HT-29 (cell line): ENCODE results near the gene CDC42EP2. TPM values are rescaled to one million over a fixed set of nuclear protein-coding genes. Genes with fewer than 3 reads are reported as not detected.
"Not testable (repeated sequence)": the region's sequence is repeated elsewhere in the genome, so short reads cannot be mapped to it uniquely, and the experiment has no call there.

ENCODE experiments used
- DNase-seq: peaks from one replicate; pipeline ENCODE4 v3.0.0-alpha.2; 2015; ENCODE audit warnings: low spot score
- total RNA-seq: library from RNA; depleted of rRNA; stranded (reverse); fragments of >200 nt; shearing (Covaris generic); gene quantifications from 2 replicates; pipeline ENCODE4 v1.2.3, GENCODE V29; 2014

Gene CDC42EP2
- total RNA-seq, 1 experiment from 2014 or later: 36.5 TPM

DNA sequence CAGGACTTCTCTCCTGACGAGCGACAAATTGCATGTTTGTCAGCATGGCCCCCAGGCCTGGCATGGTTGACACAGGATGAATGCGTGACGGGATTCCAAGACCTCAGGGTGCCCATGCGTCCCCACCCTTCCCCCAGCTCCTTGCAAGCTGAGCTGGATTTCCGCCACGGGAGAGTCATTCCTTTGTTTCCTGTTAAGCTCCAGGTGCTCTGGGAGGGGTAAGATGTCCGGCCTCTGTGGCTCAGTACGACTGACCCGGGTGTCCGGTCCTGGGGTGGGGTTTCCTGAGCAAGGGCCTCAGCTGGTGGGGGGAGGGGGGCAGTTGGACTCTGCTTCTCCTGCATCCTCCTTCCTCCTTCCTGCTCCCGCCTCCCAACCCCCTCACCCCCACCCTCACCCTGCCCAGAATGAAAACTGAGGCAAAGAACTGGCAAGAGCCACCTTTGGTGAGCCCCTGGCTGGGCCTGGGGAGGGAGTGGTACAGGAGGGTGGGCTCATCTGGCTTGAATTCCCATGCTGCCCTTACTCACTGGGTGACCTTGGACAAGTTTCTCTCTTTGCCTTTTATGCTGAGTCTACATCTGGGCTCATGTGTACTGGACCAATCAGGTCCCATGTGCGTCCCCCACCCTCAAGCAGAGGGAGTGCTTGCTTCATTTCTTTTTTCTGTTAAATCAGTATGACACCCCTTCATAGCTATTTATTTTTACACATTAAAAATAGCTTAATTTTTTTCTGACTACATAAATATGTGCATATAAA, 2.5 kb downstream of the CDC42EP2 start:
- peak; percentile 85 for DNase-seq

DNA sequence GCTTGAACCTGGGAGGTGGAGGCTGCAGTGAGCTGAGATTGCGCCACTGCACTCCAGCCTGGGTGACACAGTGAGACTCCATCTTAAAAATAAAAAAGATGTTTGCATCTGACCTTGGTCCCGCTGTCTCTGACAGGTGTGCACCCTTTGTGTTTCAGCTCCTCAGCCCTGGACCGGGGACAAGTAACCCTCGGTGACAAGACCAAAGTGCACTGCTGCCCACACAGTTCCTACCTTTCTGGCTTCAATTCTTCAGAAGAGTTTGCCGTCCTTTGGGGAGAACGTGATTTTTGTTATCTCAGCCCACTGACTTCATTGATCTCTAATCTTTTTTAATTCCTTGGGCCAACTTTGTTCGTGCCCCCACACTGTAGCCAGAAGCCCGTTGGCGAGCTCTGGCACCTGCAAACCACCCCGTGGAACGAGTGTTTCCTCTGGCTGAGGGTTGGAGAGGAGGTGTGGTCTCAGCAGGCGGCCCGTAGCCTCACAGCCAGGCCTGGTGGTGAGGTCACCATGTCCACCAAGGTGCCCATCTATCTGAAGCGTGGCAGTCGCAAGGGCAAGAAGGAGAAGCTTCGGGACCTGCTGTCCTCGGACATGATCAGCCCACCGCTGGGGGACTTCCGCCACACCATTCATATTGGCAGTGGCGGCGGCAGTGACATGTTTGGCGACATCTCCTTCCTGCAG, 5.9 kb downstream of the CDC42EP2 start:
- DNase-seq: no peak

DNA sequence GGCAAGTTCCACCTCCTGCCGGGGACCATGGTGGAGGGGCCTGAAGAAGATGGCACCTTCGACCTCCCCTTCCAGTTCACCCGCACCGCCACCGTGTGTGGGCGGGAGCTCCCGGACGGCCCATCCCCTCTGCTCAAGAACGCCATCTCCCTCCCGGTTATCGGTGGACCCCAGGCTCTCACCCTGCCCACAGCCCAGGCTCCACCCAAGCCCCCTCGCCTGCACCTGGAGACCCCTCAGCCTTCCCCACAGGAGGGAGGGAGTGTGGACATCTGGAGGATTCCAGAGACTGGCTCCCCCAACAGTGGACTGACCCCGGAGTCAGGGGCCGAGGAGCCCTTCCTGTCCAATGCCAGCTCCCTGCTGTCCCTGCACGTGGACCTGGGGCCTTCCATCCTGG, 6.4 kb downstream of the CDC42EP2 start:
- DNase-seq: no peak

DNA sequence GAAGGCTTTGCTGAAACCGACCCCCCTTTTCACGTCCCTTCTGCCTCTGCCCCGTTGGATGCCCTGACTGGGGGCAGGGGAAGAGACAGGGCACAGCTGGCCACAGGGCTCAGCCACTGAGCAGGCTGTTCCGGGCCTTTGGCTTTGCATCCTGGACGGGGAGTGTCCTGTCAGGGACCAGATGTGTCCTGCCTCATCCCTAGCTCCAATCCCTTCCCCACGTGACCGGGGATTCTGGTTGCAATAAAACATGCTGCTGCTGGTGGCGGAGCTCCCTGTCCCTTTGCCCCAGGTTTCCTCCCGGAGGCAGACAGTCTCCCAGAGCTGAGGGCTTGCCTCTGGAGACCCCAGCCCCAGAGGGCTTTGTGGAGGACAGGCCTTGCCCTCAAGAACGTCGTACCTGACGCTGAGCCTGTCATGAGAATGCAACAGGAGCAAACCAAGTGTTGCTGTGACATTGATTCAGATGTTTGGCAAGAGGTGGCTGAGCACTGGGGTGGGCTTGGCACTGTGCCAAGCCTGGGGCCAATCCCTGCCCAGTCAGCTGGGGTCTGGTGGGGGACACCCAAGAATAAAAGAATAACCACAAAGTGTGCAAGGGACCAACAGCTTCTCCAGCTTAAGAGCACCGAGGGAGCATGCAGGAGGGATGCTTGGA, 7.3 kb downstream of the CDC42EP2 start:
- no peak for DNase-seq

DNA sequence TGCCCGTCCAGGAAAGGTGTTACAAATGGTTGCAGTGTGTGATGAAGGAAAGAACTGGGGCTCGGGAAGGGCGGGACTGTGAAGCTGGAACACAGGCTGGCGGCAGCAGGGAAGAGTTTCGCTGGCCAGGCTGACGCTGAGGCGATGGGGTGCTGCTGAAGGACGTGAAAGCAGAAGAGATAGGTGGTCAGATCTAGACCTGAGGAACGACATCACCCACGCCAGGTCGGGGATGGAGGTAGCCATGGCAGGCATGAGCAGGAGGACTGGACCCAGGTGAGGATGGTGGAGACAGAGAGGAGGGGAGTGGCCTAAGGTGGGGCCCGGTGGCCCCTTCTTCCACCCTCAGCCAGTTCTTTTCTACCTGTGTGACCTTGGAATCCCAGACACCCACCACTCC, 9.1 kb downstream of the CDC42EP2 start:
- DNase-seq: no peak

DNA sequence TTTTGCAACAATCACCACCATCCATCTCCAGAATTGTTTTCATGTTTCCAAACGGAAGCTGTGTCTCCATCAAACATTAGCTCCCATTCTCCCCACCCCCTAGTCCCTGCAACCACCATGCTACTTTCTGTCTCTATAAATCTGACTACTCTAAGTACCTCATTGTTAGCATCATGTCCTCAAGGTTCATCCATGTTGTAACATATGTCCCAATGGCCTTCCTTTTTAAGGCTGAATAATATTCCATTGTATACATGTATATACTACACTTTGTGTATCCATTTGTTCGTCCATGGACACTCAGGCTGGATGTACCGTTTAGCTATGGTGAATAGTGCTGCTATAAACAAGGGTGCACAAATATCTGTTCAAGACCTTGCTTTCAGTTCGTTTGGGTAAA, 10.8 kb downstream of the CDC42EP2 start:
- DNase-seq: no peak

DNA sequence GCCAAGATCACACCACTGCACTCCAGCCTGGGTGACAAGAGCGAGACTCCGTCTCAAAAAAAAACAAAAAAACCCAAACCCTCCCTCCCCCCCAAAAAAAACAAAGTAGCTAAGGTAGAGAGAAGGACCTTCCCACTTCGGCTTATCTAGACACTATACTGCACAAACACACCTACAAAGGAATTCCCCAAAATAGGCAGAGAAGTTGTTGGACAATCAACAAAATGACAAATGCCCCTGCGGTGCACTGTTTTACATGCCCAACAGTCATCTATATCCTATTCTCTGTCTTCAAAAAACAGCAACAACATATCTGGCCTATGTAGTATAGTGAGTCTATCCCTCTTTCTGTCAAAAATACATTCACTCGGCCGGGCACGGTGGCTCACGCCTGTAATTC, 12.4 kb downstream of the CDC42EP2 start:
- DNase-seq: no peak

DNA sequence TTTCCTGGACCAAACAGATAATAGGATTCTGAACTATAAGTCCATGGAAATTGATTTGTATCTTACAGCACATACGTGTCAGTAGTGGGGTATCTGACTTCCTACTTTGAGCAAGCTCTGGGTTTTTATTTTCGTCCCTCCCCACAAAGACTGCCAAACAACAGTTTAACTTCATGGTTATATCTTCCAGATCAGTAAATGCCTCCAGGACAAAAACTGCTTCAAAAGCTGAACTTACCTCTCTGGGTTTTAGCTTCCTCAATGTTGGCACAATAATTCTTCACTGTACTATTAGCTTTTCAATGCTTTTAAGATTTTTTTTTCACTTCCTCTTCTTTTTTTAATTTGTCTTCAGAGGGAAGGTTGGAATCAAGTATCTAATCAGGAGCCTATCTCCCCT, 14.8 kb downstream of the CDC42EP2 start:
- DNase-seq: peak; percentile 30

DNA sequence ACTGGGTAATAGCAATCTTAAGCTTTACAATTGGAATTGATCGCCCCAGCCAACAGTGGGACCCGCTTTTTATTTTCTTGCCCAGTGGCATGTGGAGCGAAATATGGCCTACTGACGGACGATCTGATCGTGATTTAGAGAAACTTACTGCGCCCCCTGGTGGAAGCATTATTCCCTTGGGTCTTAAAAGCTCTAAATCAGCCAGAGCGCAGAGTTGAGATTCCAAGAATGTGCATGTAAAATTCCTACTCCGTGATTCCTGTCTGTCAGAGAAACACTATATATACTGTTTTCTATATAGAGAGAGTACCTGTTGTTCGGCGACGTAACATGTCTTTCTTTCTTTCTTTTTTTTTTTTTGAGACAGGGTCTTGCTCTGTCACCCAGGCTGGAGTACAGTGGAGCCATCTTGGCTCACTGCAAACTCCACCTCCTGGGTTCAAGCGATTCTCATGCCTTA, 15.3 kb downstream of the CDC42EP2 start:
- peak; percentile 99 for DNase-seq

DNA sequence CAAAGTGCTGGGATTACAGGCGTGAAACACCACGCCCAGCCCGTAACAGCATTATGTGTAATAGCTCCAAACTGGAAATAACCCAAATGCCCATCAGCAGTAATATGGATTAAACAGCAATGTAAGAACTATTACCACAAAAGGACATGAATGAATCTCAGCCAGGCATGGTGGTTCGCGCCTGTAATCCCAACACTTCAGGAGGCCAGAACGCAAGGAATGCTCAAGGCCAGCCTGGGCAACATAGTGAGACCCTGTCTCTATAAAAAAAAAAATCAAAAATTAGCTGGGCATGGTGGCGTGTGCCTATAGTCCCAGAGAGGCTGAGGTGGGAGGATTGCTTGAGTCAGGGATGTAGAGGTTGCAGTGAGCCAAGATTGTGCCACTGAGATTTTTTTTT, 15.9 kb downstream of the CDC42EP2 start:
- no peak for DNase-seq

DNA sequence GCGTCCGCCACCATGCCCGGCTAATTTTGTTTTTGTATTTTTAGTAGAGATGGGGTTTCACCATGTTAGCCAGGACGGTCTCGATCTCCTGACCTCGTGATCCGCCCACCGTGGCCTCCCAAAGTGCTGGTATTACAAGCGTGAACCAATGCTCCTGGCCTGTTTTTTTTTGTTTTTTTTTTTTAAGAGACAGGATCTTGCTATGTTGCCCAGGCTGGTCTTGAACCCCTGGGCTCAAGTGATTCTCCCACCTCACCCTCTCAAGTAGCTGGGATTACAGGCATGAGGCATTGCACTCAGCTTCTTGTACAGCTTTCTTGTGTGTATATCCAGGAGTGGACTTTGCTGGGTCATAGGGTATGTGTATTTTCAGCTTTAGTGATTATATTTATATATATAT, 17.9 kb downstream of the CDC42EP2 start:
- not testable (repeated sequence) for DNase-seq

DNA sequence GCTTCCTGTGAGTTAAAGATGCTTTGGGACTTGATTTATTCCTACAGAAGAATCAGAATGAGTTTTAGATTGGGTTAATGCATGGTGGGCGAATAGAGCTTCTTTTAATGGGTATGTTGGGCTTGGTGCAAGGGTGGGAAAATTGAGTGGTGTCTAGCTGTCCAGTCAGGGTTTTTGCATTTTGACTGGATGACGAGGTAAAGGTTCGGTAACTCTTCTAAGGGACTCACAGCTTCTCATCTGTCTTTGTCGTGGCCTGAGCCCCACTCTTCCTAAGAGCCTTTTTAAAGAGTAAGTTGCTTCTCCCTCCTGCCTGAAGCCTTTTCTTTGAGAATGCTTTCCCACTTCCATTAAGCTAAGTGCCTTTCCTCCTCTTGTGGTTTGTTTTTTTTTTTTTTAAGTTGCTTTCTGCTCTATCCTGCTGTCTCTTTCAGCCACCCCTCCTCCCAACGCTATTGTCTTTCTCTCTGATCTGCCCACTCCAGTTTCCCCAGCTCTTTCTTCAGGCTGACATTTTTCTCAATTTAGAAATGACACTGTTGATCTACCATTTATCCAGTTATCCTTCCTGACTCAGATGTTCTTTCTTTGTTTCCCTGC, 20.1 kb downstream of the CDC42EP2 start:
- no peak for DNase-seq

DNA sequence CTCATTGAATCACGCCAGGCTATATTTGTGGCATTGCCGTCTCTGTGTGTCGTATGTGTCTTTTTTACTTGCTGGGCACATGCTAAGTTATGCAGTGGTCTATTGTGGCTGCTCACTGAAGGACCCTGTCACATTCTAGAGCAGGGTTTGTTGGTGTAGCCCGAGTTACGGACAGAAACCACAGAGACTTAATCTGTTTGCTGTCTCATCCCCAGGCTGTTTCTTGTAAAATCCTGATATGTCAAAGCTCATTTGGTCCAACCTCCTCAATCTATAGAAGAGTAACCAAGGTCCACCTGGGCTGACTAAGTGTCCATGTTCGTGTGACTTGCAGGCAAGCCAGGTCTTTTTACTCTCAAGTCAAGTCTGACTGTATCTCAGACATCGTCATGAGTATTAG, 24.0 kb downstream of the CDC42EP2 start:
- DNase-seq: no peak

DNA sequence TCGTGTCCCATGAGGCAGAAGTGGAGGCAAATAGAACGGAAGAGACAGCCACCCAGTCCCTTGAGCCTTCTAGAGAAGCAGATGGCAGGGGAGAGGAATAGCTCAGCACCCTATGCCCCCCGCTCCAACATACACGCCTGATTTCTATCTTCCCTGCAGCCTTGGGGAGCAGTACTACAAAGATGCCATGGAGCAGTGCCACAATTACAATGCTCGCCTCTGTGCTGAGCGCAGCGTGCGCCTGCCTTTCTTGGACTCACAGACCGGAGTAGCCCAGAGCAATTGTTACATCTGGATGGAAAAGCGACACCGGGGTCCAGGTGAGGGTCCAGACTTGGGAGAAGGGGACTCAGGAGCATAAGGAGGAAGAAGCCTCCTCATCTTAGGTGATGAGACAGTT, 25.6 kb downstream of the CDC42EP2 start:
- no peak for DNase-seq

DNA sequence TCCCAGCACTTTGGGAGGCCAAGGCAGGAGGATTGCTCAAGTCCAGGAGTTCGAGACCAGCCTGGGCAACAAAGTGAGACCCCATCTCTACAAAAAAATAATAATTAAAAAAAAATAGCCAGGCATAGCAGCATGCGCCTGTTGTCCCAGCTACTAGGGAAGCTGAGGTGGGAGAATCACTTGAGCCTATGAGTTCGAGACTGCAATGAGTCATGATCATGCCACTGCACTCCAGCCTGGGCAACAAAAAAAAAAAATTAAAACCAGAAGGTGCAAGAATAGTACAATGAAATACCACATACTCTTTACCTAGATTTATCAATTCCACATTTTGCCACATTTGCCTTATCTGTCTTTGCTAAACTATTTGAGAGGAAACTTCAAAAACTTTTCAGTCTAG, 27.2 kb downstream of the CDC42EP2 start:
- no peak for DNase-seq

DNA sequence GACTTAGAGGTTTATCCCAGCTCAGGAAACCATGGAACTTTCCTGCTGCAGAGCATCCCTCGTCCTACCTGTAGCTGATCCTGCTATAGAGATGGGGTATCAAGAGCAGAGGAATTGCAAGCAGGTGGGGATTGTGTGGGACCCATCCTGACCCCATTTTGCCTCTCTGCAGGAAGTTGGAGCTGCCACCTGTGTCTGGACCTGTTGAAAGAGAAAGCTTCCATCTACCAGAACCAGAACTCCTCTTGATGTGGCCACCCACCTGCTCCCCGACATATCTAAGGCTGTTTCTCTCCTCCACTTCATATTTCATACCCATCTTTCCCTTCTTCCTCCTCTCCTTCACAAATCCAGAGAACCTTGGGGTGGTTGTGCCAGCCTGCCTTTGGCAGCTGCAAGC, 36.8 kb downstream of the CDC42EP2 start:
- no peak for DNase-seq

DNA sequence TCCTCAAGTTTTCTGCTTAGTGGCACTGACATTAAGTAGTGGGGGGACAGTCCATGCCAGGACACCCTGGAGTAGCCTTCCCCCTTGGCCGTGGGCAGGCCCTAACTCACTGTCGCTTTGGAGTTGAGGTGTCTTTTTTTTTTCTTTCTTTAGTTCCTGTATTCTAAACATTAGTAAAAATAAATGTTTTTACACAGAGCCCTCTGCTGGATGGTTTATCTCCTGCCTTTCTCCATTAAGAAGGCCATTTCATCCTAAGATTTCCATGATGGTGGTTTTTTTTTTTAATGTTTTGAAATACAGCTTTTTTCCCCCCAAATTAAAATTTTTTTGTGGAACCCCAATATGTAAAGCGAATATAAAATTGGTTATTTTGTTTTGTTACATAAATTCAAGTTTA, 38.1 kb downstream of the CDC42EP2 start:
- DNase-seq: no peak

DNA sequence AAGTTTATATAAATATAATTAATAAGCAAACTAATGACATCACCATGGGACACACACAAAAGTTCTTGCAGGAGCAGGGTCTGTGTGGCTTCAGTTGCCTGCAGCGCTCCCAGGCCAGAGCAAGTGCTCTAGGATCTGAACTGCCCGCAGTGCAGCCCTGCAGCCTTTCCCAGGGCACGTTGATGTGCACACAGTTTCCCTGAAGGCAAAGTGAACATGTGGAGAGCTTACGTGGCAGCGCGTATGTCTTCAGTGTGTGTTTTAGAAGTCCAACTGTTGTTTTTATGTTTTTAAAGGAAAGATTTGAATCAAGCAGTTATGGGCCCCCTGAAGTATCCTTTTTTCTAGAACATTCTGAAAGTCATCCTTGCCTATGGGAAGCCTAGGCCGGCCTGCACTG, 38.7 kb downstream of the CDC42EP2 start:
- DNase-seq: no peak

DNA sequence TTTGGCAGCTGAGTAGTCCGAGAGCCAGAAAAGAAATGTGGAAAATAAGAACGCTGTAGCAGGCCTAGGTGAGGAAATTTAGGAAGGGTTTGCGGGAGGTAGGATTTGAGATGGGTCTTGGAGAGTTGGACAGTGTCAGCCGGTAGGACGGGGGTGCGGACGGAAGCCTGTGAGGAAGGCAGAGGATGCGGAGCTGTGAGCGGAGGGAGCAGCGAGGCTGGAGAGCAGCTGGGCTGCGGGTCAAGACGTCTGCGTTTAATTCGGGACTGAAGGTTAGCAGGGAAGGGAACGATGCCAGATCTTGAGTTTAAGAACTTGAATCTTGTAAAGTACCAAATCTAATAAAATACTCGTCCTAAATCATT, 39.2 kb downstream of the CDC42EP2 start:
- no peak for DNase-seq

DNA sequence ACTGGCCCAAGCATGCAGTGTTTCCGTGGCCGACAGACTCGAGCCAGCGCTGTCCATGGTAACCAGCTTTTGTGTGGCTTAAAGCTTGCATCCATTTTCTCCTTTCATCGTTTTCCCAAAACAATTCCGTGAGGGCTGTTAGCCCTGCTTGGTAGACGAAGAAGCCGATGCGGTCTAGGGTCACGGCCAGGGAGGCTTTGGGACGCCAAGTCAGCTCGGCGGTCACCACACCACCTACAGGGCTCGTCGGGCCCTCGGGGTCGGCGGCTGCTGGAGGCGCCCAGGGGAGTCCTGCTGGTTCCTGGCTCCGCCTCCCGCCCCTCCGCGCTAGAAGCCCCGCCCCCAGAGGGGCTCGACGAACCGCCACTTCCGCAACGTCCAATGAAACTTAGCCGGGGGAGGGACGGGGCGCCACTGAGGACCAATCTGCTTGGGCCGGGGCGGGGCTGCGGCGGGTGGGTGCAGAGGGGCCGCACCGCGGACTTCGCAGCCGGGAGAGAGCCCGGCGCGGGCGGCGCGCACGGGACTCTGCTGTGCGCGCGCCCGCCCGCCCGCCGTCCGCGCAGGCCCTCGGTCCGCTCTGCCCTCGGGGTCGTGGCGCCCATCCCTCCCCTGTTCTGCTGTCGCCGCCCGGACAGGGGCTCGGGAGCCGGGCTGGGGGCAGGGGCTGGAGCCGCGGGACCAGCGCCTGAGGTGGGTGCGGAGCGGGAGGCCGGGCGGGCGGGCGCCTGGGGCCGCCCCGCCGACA, 39.8 kb downstream of the CDC42EP2 start, which contains the start of gene TIGD3:
TSS of gene TIGD3 (plus strand) at position 487 of the 748 bp plus-strand sequence. CDS start 1,058 bp downstream, outside the sequence.
- peak; percentile 98 for DNase-seq

DNA sequence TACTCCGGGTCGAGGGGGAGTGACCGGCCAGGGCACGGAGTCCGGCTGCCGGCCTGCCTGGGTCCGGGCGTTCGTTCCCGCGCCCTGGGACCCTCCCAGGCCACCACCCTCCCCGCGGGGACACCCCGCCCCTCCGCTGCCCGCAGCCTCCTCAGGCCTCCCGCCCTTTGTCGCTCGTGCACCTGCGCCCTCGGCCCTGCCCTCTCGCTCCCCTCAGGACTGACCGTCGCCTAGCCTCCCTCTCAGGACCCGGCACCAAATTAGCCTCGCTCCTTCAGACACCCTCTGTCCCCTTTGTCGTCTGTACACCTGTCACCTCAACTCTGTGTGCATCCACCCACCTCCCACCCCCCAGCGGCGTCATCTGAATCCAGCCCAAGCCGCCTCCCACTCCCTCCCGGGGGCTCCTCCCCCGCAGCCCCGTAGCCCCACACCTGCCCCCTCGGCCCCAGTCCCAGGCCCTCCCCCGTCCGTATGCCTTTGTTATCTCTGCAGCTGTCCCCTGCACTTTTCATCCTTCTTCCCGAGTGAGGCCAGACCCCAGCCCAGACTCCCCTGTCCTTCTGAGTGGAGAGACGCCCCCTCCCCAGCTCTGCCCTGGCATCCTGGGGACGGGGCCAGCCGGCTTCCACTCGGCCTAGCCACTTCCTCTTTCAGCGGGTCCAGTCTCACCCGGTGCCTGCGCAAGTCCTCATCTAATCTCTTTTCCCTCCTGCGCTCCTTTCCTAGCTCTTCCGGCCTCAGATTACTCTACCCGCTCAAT, 40.5 kb downstream of the CDC42EP2 start:
- peak; percentile 51 for DNase-seq
